MM.1S (cell line): Measurements from ENCODE around the gene RAPGEF3.

Experiments used
- DNase-seq: peaks from one replicate; pipeline ENCODE4 v3.0.0-alpha.2; 2015
- H2AFZ ChIP-seq: fragments of 300-600 bp; sonication (generic); 2 replicates; pipeline ENCODE4 v1.6.0; 2016; ENCODE audit warnings: antibody characterized with exemption, low read length
- H3F3A ChIP-seq: fragments of 300-600 bp; sonication (generic); 2 replicates; pipeline ENCODE4 v1.6.1; 2016; ENCODE audit warnings: mild to moderate bottlenecking, antibody characterized with exemption, low read length, moderate library complexity, mixed read lengths; ENCODE audit not compliant: insufficient read depth
- H3K27ac ChIP-seq: fragments of 300-600 bp; sonication (generic); 2 replicates; pipeline ENCODE4 v1.5.1; 2016; ENCODE audit warnings: mild to moderate bottlenecking, low read length
- H3K27me3 ChIP-seq: fragments of 300-600 bp; sonication (generic); replicated peaks from 2 replicates; pipeline ENCODE4 v1.6.0; 2016; ENCODE audit warnings: low read length; ENCODE audit not compliant: insufficient read depth
- H3K36me3 ChIP-seq: fragments of 300-600 bp; sonication (generic); replicated peaks from 2 replicates; pipeline ENCODE4 v1.6.1; 2016; ENCODE audit warnings: mild to moderate bottlenecking, low read length, mixed read lengths; ENCODE audit not compliant: insufficient read depth
- H3K4me1 ChIP-seq: fragments of 300-600 bp; sonication (generic); 2 replicates; pipeline ENCODE4 v1.6.1; 2016; ENCODE audit warnings: low read length, mixed read lengths
- H3K4me2 ChIP-seq: fragments of 300-600 bp; sonication (generic); 2 replicates; pipeline ENCODE4 v1.6.0; 2016; ENCODE audit warnings: low read depth, low read length
- H3K4me3 ChIP-seq: fragments of 300-600 bp; sonication (generic); 2 replicates; pipeline ENCODE4 v1.5.1; 2016; ENCODE audit warnings: low read length, mixed read lengths
- H3K79me2 ChIP-seq: fragments of 300-600 bp; sonication (generic); 2 replicates; pipeline ENCODE4 v1.6.1; 2016; ENCODE audit warnings: mixed run types, low read length, mixed read lengths
- H3K9ac ChIP-seq: fragments of 300-600 bp; sonication (generic); 2 replicates; pipeline ENCODE4 v1.6.1; 2016; ENCODE audit warnings: low read length, mixed read lengths
- H3K9me2 ChIP-seq: fragments of 300-600 bp; sonication (generic); replicated peaks from 2 replicates; pipeline ENCODE4 v1.6.1; 2016; ENCODE audit warnings: mild to moderate bottlenecking, low read length, mixed read lengths; ENCODE audit not compliant: insufficient read depth
- H3K9me3 ChIP-seq: fragments of 300-600 bp; sonication (generic); replicated peaks from 2 replicates; pipeline ENCODE4 v1.6.1; 2016; ENCODE audit warnings: mild to moderate bottlenecking, low read length, mixed read lengths; ENCODE audit not compliant: insufficient read depth
- H4K20me1 ChIP-seq: fragments of 300-600 bp; sonication (generic); 2 replicates; pipeline ENCODE4 v1.6.1; 2016; ENCODE audit warnings: mild to moderate bottlenecking, low read length, moderate library complexity, mixed read lengths; ENCODE audit not compliant: insufficient read depth
- CTCF ChIP-seq: fragments of 300-600 bp; sonication (generic); IDR thresholded peaks from 2 replicates; pipeline ENCODE4 v1.5.1; 2016; ENCODE audit warnings: antibody characterized with exemption, low read length, mixed read lengths
- EZH2 ChIP-seq: fragments of 300-600 bp; sonication (generic); optimal IDR thresholded peaks from 2 replicates; pipeline ENCODE3; 2017; ENCODE audit warnings: low read depth, mild to moderate bottlenecking, antibody characterized with exemption, low read length, mixed read lengths
- EZH2phosphoT487 ChIP-seq: fragments of 300-600 bp; sonication (generic); IDR thresholded peaks from 2 replicates; pipeline ENCODE4 v1.6.1; 2018; ENCODE audit warnings: antibody characterized with exemption, low read length

RAPGEF3 gene

GRCh38 chr12:47785036-47785886, 26.6 kb upstream of the RAPGEF3 start:
- Histone ChIP-seq H2AFZ (no peak overlapping the region), H3K4me3 (no peak overlapping the region), H3K4me1 (no peaks in the 10 kb centered on the region), H3K9me2 (no peaks in the 10 kb centered on the region), H3F3A (peaks cover 10% of the 10 kb centered on the region; the same call in 1 of the 2 replicates), H3K27me3 (no peaks in the 10 kb centered on the region), H4K20me1 (no peaks in the 10 kb centered on the region), H3K36me3 (no peaks in the 10 kb centered on the region), H3K27ac (no peak overlapping the region), H3K9me3 (no peaks in the 10 kb centered on the region), H3K79me2 (no peaks in the 10 kb centered on the region), H3K4me2 (no peak overlapping the region), H3K9ac (no peak overlapping the region)
- TF ChIP-seq EZH2phosphoT487 (no peak), CTCF (no peak), EZH2 (no peak)
- DNase-seq: no peak

DNA sequence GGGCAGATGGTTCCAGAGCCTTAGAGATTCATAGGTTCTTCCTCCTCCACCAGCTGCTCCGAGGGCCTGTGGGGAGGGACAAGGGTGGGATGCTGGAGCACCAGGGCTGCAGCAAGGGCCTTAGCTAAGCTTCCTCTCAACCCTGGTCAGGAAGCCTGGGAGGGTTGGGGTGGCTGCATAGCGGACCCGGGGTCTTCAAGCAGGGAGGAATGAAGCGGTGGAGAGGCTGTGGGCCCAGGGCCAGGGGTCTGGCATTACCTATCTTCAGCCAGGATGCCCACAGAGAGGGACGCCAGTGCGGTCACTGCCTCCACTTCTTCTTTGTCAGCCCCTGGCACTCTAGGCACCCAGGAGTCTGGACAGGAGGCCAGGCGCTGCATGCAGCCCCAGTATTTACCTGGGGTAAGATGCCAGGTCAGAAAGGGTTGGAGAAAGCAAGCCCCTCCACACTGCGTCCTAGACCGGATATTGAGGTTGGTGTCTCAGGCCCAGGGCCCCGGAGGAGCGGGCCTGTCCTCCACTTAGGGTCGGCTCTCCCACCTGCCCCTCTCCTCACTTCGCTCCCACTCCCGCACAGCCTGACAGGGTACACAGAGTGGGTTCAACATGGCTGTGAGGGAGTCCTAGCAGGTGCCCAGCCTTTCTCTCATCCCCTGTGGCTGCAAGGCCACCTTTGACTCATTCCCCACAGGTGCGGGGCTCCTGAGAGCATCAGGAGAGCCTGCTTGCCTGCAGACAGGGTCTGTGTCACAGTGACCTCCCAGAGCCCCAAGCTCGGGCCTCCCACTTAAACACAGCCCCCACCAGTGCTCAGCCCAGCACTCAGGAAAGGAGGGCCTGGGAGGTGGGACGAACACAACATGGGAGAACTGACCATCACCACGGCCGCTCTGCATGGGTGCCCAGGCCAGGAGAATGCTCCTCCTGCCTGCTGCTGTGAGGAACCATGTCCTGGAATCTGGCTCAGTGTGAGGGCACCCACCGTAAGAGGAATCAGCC, 25.4 kb upstream of the RAPGEF3 start:
- H3K27me3 ChIP-seq: no peaks in the 10 kb centered on the region
- H3K4me2 ChIP-seq: no peak overlapping the region
- no peaks in the 10 kb centered on the region for H4K20me1 ChIP-seq
- H2AFZ ChIP-seq: no peak overlapping the region
- no peak overlapping the region for H3K27ac ChIP-seq
- H3K79me2 ChIP-seq: no peaks in the 10 kb centered on the region
- no peaks in the 10 kb centered on the region for H3K9me3 ChIP-seq
- H3K36me3 ChIP-seq: no peaks in the 10 kb centered on the region
- no peak for DNase-seq
- no peaks in the 10 kb centered on the region for H3K9me2 ChIP-seq
- H3K4me1 ChIP-seq: no peaks in the 10 kb centered on the region
- no peak overlapping the region for H3K9ac ChIP-seq
- TF ChIP-seq CTCF (no peak), EZH2phosphoT487 (no peak), EZH2 (no peak)
- no peak overlapping the region for H3K4me3 ChIP-seq
- H3F3A ChIP-seq: peaks cover 10% of the 10 kb centered on the region; the same call in 1 of the 2 replicates

- Histone ChIP-seq H3K9me2 (no peaks in the 10 kb centered on the region), H3F3A (peaks cover 10% of the 10 kb centered on the region; the same call in 1 of the 2 replicates), H3K4me3 (no peak overlapping the region), H3K27ac (no peak overlapping the region), H3K4me2 (no peak overlapping the region), H3K4me1 (no peaks in the 10 kb centered on the region), H3K9me3 (no peaks in the 10 kb centered on the region), H3K79me2 (no peaks in the 10 kb centered on the region), H4K20me1 (no peaks in the 10 kb centered on the region), H3K36me3 (no peaks in the 10 kb centered on the region), H2AFZ (no peak overlapping the region), H3K9ac (no peak overlapping the region), H3K27me3 (no peaks in the 10 kb centered on the region)
- TF ChIP-seq EZH2 (no peak), EZH2phosphoT487 (no peak), CTCF (no peak)
- no peak for DNase-seq
Observed at GRCh38 chr12:47783024-47783755, 24.5 kb upstream of the RAPGEF3 start.
